GM23248 (cell line): Measurements from ENCODE around the gene FBXL4.

Experiments used
- EZH2 ChIP-seq: fragments of 200-600 bp; sonication (generic); IDR thresholded peaks from 2 replicates; pipeline ENCODE4 v1.6.1; 2018; ENCODE audit warnings: antibody characterized with exemption, mild to moderate bottlenecking; ENCODE audit not compliant: insufficient read depth, poor library complexity, severe bottlenecking
- EZH2phosphoT487 ChIP-seq: fragments of 200-600 bp; sonication (generic); IDR thresholded peaks from 2 replicates; pipeline ENCODE4 v1.6.1; 2018; ENCODE audit warnings: antibody characterized with exemption, moderate library complexity, mild to moderate bottlenecking, low read depth; ENCODE audit not compliant: insufficient read depth

DNA sequence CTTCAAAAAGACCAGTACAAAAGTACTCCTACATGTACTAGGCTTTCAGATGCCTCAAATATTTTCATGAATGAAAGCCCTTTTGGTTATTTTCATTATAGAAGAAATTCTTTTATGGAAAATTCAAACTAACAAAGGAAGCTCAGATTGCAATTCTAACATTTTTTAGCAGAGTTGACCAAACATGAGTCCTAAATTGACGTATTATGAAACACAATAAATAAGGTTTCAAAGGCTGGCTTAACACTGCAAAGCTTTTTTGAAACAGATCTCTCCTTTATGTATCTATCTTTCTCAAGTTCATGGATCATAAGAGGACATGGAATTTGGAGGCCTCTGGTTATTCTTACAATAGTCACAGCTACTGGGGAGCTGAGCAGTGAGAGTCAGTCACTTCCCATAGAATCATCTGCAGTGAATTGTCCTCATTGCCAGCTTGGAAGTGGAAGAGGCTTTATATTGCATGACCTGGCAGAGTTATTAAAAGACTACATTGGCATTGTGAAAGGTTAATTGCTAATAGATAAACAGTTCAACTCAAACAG lies 38.4 kb upstream of the FBXL4 start:
- no peak for TF ChIP-seq EZH2phosphoT487
- TF ChIP-seq EZH2: no peak
